Measurements from ENCODE around the gene LTN1.
"Not testable (repeated sequence)": the region's sequence is repeated elsewhere in the genome, so short reads cannot be mapped to it uniquely, and the experiment has no call there.

Gene LTN1

GRCh38 chr21:28936036-28936435 lies 56.6 kb downstream of the LTN1 start:
- DNase-seq (ENCODE audit: low read depth in 2 of 2, low spot score in 1 of 2), result no peak

GRCh38 chr21:28932717-28933116 lies 60.0 kb downstream of the LTN1 start:
- no peak for DNase-seq (ENCODE audit: low read depth in 2 of 2, low spot score in 1 of 2)

- DNase-seq (ENCODE audit: low read depth in 2 of 2, low spot score in 1 of 2), result not testable (repeated sequence)
Measured at GRCh38 chr21:28931708-28932372, 60.8 kb downstream of the LTN1 start.

GRCh38 chr21:28928578-28929420 lies 63.9 kb downstream of the LTN1 start:
- DNase-seq (ENCODE audit: low read depth in 2 of 2, low spot score in 1 of 2), result no peak

- DNase-seq (ENCODE audit: low read depth in 2 of 2, low spot score in 1 of 2), result no peak
Measured at GRCh38 chr21:28927130-28927529, 65.5 kb downstream of the LTN1 start.

GRCh38 chr21:28923439-28923975 lies 69.2 kb downstream of the LTN1 start:
- DNase-seq (ENCODE audit: low read depth in 2 of 2, low spot score in 1 of 2), result no peak

- no peak for DNase-seq (ENCODE audit: low read depth in 2 of 2, low spot score in 1 of 2)
Measured at GRCh38 chr21:28922368-28922767, 70.3 kb downstream of the LTN1 start.

- no peak for DNase-seq (ENCODE audit: low read depth in 2 of 2, low spot score in 1 of 2)
Measured at GRCh38 chr21:28916150-28916893, 76.4 kb downstream of the LTN1 start.

- DNase-seq (ENCODE audit: low read depth in 2 of 2, low spot score in 1 of 2), result no peak
Measured at GRCh38 chr21:28913071-28913470, 79.6 kb downstream of the LTN1 start.

GRCh38 chr21:28910280-28910887 lies 82.3 kb downstream of the LTN1 start:
- no peak for DNase-seq (ENCODE audit: low read depth in 2 of 2, low spot score in 1 of 2)

GRCh38 chr21:28908351-28908750 lies 84.3 kb downstream of the LTN1 start:
- no peak for DNase-seq (ENCODE audit: low read depth in 2 of 2, low spot score in 1 of 2)

GRCh38 chr21:28906841-28907240 lies 85.8 kb downstream of the LTN1 start:
- DNase-seq (ENCODE audit: low read depth in 2 of 2, low spot score in 1 of 2), result no peak

GRCh38 chr21:28906236-28906635 lies 86.4 kb downstream of the LTN1 start:
- no peak for DNase-seq (ENCODE audit: low read depth in 2 of 2, low spot score in 1 of 2)

GRCh38 chr21:28904961-28905435 lies 87.7 kb downstream of the LTN1 start:
- DNase-seq (ENCODE audit: low read depth in 2 of 2, low spot score in 1 of 2), result no peak

- no peak for DNase-seq (ENCODE audit: low read depth in 2 of 2, low spot score in 1 of 2)
Measured at GRCh38 chr21:28903448-28903847, 89.2 kb downstream of the LTN1 start.

- DNase-seq (ENCODE audit: low read depth in 2 of 2, low spot score in 1 of 2), result no peak
Measured at GRCh38 chr21:28900481-28900880, 92.2 kb downstream of the LTN1 start.

- no peak for DNase-seq (ENCODE audit: low read depth in 2 of 2, low spot score in 1 of 2)
Measured at GRCh38 chr21:28899744-28900143, 92.9 kb downstream of the LTN1 start.

GRCh38 chr21:28899220-28899619 lies 93.5 kb downstream of the LTN1 start:
- no peak for DNase-seq (ENCODE audit: low read depth in 2 of 2, low spot score in 1 of 2)

GRCh38 chr21:28893687-28894086 lies 99.0 kb downstream of the LTN1 start:
- DNase-seq (ENCODE audit: low read depth in 2 of 2, low spot score in 1 of 2), result no peak

GRCh38 chr21:28892199-28893111 lies 100.2 kb downstream of the LTN1 start:
- DNase-seq (ENCODE audit: low read depth in 2 of 2, low spot score in 1 of 2), result no peak

Data from stimulated activated CD8-positive, alpha-beta memory T cell treated with anti-CD3 and anti-CD28 coated beads, Interleukin-4, amount 100 ng/mL, for 1 hour (primary cell).